SK-MEL-5 (cell line): Measurements from ENCODE around the gene TMEM92. TPM values are rescaled to one million over a fixed set of nuclear protein-coding genes. Genes with fewer than 3 reads are reported as not detected.
"Not testable (repeated sequence)": the region's sequence is repeated elsewhere in the genome, so short reads cannot be mapped to it uniquely, and the experiment has no call there.

Source experiments
- DNase-seq: peaks from one replicate; pipeline ENCODE4 v3.0.0-alpha.2; 2016; ENCODE audit warnings: low read depth, low spot score
- in situ Hi-C: cut with HindIII; loops from 2 replicates; pipeline ENCODE4 v1.10.0; 2016; ENCODE audit warnings: low sequenced_read_pairs, high pct_unique_total_duplicates, low pct_unique_long_range_greater_than_20kb
- total RNA-seq: library from RNA; depleted of rRNA; stranded (reverse); fragments of >200 nt; shearing (Covaris generic); gene quantifications from 2 replicates; pipeline ENCODE4 v1.2.3, GENCODE V29; 2014

Gene TMEM92
- total RNA-seq, 1 experiment from 2014 or later, result 0.08 TPM

- no peak for DNase-seq
- in situ Hi-C loops, result no loop called here
These were observed 36.3 kb downstream of the TMEM92 start for GRCh38 chr17:50310455-50311111.

- DNase-seq, result no peak
- in situ Hi-C loops, result no loop called here
These were observed 36.8 kb downstream of the TMEM92 start for GRCh38 chr17:50311112-50311460.

GRCh38 chr17:50311483-50311882, 37.2 kb downstream of the TMEM92 start:
- DNase-seq, result no peak
- in situ Hi-C loops, result no loop called here

- peak; percentile 23 for DNase-seq
- in situ Hi-C loops, result no loop called here
These were observed 38.0 kb downstream of the TMEM92 start for GRCh38 chr17:50312308-50312707.

GRCh38 chr17:50314456-50315011, 40.3 kb downstream of the TMEM92 start:
- DNase-seq, result no peak
- in situ Hi-C loops, result no loop called here

- DNase-seq, result no peak
- in situ Hi-C loops, result no loop called here
These were observed 41.8 kb downstream of the TMEM92 start for GRCh38 chr17:50316016-50316587.

- not testable (repeated sequence) for DNase-seq
These were observed 42.4 kb downstream of the TMEM92 start for GRCh38 chr17:50316660-50317059.

GRCh38 chr17:50317121-50317520, 42.9 kb downstream of the TMEM92 start:
- in situ Hi-C loops, result no loop called here
- no peak for DNase-seq

More at GRCh38 chr17:50316660-50317059, 42.4 kb downstream of the TMEM92 start:
- in situ Hi-C loops, result not testable (repeated sequence)

- in situ Hi-C loops, result no loop called here
- no peak for DNase-seq
These were observed 44.4 kb downstream of the TMEM92 start for GRCh38 chr17:50318501-50319285.

GRCh38 chr17:50319306-50320004, 45.2 kb downstream of the TMEM92 start:
- DNase-seq, result no peak
- in situ Hi-C loops, result no loop called here

- in situ Hi-C loops, result no loop called here
- no peak for DNase-seq
These were observed 48.0 kb downstream of the TMEM92 start for GRCh38 chr17:50322271-50322670.

GRCh38 chr17:50323060-50323459, 48.8 kb downstream of the TMEM92 start:
- in situ Hi-C loops, result no loop called here
- no peak for DNase-seq

- in situ Hi-C loops, result no loop called here
- no peak for DNase-seq
These were observed 51.6 kb downstream of the TMEM92 start for GRCh38 chr17:50325906-50326305.

GRCh38 chr17:50326831-50327364, 52.6 kb downstream of the TMEM92 start:
- in situ Hi-C loops, result no loop called here

GRCh38 chr17:50328363-50329325, 54.4 kb downstream of the TMEM92 start:
- in situ Hi-C loops, result no loop called here
- no peak for DNase-seq

More at GRCh38 chr17:50326831-50327364, 52.6 kb downstream of the TMEM92 start:
- DNase-seq, result no peak

- in situ Hi-C loops, result no loop called here
These were observed 55.5 kb downstream of the TMEM92 start for GRCh38 chr17:50329716-50330115.

More at GRCh38 chr17:50329716-50330115, 55.5 kb downstream of the TMEM92 start:
- no peak for DNase-seq
